Mammary epithelial cell (primary cell): ENCODE data around the gene ARFGAP1.

Experiments used
- CTCF ChIP-seq, 2 donors: IDR thresholded peaks in 1 of 2; conservative IDR thresholded peaks in 1 of 2; 2 replicates each; pipeline ENCODE4 v1.5.1; 2011 to 2012; ENCODE audit warnings: inconsistent platforms in 2 of 2, low read length in 2 of 2, mild to moderate bottlenecking in 2 of 2, control low read depth in 1 of 2, low read depth in 1 of 2; ENCODE audit not compliant: insufficient read depth in 1 of 2; ENCODE audit errors: extremely low read depth in 1 of 2
- EZH2 ChIP-seq: IDR thresholded peaks from 2 replicates; pipeline ENCODE4 v1.6.1; 2012; ENCODE audit warnings: low read length, inconsistent platforms, borderline replicate concordance

GRCh38 chr20:63291811-63292210 is 19.2 kb downstream of the ARFGAP1 start:
- TF ChIP-seq CTCF (conservative IDR thresholded peaks at IDR 0.05 in 1 of 2, IDR thresholded peaks at IDR 0.05 in 1 of 2; ENCODE audit: extremely low read depth in 1 of 2, insufficient read depth in 1 of 2, low read depth in 1 of 2, low read length in 2 of 2) (no peak), EZH2 (no peak)
